NCI-H748 (cell line): Measurements from ENCODE around the gene TPK1.
"Not testable (repeated sequence)": the region's sequence is repeated elsewhere in the genome, so short reads cannot be mapped to it uniquely, and the experiment has no call there.

ENCODE experiments used
- DNase-seq: peaks from one replicate; lab custom pipeline; 2025; ENCODE audit not compliant: unreplicated experiment; lab: John Stamatoyannopoulos, UW

Gene TPK1

DNA sequence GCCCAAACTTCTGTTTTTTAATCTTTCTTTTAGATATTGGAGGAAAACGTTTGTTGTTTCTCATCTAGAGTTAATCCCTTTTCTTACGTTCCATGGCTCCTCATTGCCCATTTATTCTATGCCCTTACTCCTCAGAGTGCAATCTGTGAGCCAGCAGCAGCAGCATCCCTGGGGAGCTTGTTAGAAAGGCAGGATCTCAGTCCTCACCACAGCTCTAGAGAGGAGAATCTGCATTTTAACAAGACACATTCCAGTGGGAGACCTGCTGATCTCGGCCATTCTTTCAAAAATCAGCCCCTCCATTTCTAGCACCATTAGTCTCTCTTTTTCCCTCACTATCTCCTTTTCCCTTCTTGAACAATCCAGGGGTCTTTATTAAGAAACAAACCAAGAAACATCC is 348.0 kb downstream of the TPK1 start:
- no peak for DNase-seq

GRCh38 chr7:144484445-144484844 is 351.4 kb downstream of the TPK1 start:
- no peak for DNase-seq

DNA sequence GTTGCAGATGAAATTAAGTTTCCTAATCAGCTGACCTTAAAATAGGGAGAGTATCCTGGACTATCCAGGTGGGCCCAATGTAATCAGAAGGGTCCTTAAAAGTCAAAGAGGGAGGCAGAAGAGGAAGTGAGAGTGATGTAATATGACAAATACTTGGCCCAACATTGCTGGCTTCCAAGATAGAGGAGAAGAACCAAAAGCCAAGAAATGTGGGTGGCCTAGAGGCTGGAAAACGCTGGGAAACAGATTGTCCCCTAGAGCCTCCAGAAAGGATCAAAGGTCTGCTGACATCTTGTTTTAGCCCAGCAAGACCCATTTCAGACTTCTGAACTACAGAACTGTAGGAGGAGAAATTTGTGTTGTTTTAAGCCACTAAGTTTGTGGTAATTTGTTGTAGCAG is 352.7 kb downstream of the TPK1 start:
- no peak for DNase-seq

GRCh38 chr7:144481833-144482232 is 354.0 kb downstream of the TPK1 start:
- no peak for DNase-seq

- no peak for DNase-seq
Measured at GRCh38 chr7:144477348-144477747, 358.5 kb downstream of the TPK1 start.

- peak; percentile 80 for DNase-seq
Measured at GRCh38 chr7:144474800-144475615, 360.8 kb downstream of the TPK1 start.

GRCh38 chr7:144474363-144474762 is 361.5 kb downstream of the TPK1 start:
- DNase-seq, result no peak

DNA sequence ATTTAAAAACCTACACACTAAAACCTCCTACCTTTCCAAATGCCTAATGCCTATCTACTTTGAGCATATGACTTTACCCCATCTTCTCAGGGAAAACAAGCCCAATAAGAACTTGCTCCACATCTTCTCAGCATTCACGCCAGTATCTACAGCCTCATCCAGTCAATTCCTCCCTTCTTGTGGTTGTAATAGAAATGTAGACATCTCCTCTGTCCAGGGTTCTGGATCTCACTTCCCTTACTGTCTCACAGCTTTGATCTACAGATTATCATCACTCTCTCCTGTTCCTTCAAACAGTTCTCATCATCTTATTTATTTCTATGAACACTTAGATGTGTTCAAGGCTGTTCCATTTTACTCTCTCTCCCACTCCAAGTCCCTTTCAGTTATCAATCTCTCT is 361.9 kb downstream of the TPK1 start:
- DNase-seq, result no peak

DNA sequence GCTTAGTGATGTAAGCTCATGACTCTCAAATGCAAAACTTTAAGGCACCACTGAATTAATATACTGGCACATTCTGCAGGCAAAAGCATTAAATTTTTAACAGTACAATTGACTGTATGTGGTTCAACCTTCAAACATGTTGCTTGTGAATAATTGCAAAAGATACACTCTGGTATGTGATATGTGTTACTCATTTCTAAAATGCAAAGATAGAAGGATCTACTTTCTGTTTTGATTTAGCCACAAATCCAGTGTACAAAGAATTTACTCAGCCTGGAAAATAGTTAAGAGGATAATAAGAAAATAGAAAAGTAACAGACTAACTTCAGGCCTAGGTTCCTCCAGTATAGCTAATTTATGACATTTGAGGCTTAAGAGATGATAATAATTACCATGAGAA is 365.8 kb downstream of the TPK1 start:
- DNase-seq, result no peak

DNA sequence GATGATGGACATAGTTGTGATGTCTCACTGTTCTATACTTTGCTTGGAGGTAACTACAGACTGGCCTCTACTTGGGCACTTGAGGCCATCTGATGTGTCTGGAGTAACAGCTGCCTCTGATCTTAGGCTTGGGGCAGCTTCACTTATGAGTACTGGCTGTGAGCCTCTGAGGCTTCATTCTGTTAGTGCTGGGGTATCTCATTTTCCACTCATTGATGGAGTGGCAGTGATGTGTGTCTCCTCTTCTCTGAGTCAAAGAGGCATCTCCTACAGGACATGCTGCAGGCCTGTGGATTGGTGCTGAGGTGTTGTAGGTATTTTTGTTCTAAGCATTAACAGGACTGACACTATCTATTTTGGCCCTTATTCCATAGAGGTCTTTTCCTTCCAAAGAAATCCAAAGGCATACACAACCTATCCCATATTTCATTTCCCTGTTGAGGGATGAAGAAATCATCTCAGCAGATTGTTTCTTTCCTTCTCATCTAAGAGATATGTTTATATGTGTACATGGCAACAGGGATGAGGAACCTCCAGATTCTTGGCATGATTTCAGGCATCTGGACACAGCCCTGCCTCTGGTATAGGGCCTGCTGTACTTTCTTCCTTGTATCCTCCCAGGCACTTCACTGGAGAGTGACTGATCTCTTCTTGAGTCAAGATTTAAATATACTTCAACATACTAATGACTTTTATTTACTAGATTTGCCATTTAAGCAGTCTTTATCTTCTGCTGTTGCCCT is 366.7 kb downstream of the TPK1 start:
- no peak for DNase-seq

- DNase-seq, result peak; percentile 63
Measured at GRCh38 chr7:144459635-144460034, 376.2 kb downstream of the TPK1 start.

- no peak for DNase-seq
Measured at GRCh38 chr7:144455040-144455404, 380.8 kb downstream of the TPK1 start.

GRCh38 chr7:144454256-144455039 is 381.4 kb downstream of the TPK1 start:
- no peak for DNase-seq

- no peak for DNase-seq
Measured at GRCh38 chr7:144452064-144452463, 383.8 kb downstream of the TPK1 start.

- no peak for DNase-seq
Measured at GRCh38 chr7:144445590-144445989, 390.3 kb downstream of the TPK1 start.

- peak; percentile 96 for DNase-seq
Measured at GRCh38 chr7:144439717-144440205, 396.1 kb downstream of the TPK1 start.

GRCh38 chr7:144438759-144439158 is 397.1 kb downstream of the TPK1 start:
- no peak for DNase-seq

DNA sequence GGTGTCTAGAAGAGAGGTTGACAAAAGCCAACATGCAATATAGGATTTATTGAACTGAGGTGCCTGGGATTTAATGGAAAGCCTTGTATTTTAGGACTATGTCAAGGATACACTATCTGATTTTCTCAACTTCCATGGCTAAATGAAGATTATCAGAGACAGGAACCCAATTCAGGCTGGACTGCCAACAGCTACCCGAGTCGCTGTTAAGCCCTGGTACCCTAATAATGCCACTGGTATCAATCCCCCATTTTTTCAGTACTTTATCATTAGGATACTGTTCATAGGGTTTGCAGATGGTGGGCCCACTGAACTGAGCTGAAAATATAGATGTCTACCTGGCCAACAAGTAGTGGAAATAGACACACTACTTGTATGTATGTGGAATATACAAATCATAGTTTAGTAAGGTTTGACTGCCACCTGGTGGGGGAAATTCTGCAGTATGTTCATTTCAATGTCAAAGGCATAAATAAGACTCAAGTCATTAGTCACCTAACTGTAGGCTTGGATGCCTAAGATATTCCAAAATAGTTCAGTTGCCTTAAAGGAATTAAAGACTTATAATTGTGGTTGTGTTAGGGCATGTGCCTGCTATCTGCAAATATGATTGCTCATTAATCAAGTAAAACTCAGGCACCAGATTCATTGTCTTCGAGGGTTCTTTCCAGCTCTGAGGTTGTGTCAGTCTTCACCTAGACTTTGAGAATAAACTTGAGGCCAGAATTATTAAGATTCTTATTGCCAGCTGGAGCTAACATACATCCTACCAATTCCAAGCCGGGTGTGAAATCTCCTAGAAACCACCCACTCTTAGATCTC is 398.3 kb downstream of the TPK1 start:
- peak; percentile 77 for DNase-seq

- DNase-seq, result no peak
Measured at GRCh38 chr7:144436500-144436899, 399.4 kb downstream of the TPK1 start.

DNA sequence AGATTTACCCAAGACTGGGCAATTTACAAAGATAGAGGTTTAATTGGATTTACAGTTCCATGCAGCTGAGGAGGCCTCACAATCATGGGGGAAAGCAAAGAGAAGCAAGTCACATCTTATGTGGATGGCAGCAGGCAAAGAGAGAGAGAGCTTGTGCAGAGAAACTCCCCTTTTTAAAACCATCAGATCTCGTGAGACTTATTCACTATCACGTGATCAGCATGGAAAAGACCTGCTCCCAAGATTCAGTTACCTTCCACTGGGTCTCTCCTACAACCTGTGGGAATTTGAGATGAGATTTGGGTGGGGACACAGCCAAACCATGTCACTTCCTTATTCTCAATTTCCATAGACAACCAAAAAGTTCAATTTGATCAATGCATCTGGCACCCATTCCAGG is 407.4 kb downstream of the TPK1 start:
- no peak for DNase-seq

- not testable (repeated sequence) for DNase-seq
Measured at GRCh38 chr7:144427539-144427938, 408.3 kb downstream of the TPK1 start.
